Measurements from ENCODE around the gene CAMSAP1.
"Not testable (repeated sequence)": the region's sequence is repeated elsewhere in the genome, so short reads cannot be mapped to it uniquely, and the experiment has no call there.

Gene CAMSAP1, protein sequence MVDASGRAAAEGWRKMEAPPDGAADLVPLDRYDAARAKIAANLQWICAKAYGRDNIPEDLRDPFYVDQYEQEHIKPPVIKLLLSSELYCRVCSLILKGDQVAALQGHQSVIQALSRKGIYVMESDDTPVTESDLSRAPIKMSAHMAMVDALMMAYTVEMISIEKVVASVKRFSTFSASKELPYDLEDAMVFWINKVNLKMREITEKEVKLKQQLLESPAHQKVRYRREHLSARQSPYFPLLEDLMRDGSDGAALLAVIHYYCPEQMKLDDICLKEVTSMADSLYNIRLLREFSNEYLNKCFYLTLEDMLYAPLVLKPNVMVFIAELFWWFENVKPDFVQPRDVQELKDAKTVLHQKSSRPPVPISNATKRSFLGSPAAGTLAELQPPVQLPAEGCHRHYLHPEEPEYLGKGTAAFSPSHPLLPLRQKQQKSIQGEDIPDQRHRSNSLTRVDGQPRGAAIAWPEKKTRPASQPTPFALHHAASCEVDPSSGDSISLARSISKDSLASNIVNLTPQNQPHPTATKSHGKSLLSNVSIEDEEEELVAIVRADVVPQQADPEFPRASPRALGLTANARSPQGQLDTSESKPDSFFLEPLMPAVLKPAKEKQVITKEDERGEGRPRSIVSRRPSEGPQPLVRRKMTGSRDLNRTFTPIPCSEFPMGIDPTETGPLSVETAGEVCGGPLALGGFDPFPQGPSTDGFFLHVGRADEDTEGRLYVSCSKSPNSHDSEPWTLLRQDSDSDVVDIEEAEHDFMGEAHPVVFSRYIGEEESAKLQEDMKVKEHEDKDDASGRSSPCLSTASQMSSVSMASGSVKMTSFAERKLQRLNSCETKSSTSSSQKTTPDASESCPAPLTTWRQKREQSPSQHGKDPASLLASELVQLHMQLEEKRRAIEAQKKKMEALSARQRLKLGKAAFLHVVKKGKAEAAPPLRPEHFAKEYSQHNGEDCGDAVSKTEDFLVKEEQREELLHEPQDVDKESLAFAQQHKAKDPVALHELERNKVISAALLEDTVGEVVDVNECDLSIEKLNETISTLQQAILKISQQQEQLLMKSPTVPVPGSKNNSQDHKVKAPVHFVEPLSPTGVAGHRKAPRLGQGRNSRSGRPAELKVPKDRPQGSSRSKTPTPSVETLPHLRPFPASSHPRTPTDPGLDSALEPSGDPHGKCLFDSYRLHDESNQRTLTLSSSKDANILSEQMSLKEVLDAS (N-terminal part only)

DNA sequence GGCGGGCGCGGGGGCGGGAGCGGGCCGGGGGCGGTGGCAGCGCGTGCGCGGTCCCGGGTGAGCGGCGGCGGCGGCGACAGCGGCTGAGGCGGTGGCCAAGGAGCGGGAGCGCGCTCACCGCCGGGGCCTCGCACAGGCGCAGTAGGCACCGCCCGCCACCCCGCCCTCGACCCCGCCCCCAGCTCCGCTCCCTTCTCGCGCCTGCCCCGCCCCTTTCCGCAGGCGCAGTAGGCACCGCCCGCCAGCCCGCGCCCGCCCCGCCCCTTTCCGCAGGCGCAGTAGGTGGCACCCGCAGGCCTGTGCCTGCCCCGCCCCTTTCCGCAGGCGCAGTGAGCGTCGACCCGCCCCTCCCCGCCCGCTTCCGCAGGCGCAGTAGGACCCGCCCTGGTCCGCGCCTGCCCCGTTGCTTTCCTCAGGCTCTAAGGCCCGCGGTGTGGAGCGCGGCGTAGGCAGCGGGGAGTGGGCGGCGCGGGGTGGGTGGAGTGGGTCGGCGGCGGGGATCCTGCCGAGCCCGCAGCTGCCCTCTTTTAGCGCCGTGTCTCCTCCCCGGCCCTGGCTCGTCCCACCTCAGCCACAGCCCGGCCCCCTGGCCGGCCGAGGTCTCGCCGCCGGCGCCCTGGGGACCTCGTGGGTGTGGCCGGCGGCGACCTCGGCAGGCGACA, at the start of gene CAMSAP1:
CAMSAP1 (minus strand) TSS at position 116 of the 662 bp plus-strand sequence. CDS start 387 bp downstream, outside the sequence.
- DNase-seq = peak; percentile 95

DNA sequence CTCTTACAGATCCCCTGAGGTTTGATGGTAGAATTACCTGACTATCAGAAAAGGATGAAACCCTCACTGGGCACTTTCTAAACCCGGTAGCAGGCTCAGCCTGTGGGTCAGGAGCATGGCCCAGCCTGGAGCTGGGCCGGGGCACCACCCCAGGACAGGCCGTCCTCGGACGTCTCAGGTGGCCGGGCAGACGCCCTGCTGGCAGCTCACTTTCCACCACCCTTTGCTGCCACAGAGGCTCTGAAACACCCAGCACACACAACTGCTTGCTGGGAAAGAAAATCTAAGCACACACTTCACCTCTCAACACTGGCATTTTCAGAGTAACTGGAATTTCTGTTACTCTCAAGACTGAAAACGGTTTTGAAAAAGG, 49.4 kb upstream of the CAMSAP1 start:
- no peak for DNase-seq

DNA sequence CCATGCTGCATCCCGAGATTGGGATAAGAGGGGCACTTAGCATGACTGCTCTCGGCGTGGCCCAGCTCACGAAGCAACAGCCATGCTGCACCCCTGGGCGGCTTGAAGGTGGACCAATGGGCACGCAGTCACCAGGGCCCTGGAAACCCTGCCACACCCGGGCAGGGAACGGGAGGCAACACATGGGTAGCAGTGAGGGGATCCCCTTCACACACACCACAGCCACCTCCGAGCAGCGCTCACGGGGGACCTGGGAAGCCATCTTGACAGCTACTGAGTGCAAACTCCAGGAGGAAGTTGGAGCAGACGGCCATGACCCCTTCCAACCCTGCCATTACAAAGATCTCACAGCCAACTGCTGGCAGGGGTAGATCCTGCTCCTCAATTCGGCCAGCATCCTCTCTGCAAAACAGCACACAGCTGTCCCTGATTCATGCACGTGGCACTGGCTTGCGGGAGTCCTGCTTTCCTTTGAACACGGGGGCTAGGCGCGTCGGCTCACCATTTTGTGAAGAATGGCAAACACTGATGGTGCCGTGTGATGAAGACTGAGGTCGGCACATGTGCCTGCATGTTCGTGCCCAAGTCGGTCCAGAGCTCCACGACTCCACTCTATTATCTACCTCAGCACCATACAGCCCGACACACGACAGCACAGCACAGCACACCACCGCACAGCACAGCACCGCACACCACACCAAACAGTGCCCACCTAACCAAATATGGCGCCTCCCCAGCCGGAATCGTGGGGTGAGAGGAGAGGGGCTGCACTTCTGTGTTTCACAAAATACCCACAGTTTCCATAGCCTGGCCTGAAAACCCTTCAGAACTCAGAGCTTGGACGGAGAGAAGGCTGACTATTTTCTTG, 48.8 kb upstream of the CAMSAP1 start:
- DNase-seq = no peak

DNA sequence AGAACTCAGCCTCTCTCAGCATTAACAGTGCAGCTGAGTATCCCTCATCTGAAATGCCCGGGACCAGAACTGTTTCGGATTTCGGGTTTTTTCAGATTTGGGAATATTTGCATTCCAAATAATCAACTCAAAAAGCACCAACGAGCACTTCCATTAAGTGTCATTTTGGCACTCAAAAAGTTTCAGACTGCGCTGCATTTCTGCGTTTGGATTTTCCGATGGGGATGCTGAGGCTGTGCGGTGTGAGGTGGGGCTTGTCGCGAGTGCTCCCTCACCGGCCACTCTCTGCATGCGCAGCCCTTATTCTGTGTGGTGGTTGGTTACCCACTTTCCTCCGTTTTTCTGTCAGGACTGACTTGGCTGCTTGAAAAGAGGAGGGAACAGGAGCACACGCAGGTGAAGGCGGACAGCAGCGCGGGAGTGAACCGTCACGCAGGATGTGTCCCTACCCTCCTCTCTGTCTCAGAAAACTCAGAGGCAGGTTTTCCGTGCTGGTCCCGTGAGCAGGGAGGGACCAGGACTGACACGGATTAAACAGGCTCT, 45.4 kb upstream of the CAMSAP1 start:
- no peak for DNase-seq

DNA sequence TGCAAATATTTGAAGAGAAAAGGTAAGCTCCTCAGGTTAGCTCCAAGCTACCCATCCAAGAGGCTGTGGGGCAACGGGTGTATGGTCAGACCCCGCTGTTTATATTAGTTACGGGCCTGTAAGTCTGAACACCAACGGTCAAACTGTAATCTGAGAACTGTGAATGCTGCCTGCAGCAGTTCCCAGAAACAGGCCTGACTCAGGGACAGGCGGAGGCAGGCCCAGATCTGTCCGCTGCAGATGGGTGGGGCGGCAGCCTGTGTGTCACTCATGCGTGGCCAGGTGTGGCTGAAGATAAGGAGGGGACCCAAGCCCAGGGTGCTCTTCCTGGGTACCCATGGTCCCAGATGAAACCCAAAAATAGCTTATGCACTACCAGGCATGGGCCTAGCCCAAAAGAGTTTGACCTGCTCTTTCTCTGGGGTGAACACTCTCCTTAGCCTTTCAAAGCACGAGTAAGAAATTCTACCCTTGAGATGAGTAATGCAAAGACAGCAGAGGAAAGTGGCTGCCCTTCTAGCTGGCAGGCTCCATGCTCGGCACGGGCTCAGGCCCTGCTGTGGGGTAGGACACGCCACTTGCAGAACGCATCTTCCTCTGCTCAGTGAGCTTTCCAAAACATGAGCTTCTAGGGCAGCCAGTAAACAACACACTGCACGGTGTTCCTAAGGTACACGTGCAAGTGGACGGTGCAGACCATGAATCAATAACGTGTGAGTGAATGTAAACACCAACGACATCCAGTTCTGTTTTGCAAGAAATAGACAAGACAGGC, 44.7 kb upstream of the CAMSAP1 start:
- DNase-seq = no peak

DNA sequence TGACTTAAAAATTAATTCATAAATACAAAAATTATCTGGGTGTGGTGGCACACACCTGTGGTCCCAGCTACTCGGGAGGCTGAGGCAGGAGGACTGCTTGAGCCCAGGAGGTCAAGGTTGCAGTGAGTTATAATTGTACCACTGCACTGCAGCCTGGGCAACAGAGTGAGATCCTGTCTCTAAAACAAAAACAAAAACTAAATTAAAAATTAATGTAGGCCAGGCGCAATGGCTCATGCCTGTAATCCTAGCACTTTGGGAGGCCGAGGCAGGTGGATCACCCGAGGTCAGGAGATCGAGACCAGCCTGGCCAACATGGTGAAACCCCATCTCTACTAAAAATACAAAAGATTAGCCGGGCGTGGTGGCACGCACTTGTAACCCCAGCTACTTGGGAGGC, 44.0 kb upstream of the CAMSAP1 start:
- not testable (repeated sequence) for DNase-seq

DNA sequence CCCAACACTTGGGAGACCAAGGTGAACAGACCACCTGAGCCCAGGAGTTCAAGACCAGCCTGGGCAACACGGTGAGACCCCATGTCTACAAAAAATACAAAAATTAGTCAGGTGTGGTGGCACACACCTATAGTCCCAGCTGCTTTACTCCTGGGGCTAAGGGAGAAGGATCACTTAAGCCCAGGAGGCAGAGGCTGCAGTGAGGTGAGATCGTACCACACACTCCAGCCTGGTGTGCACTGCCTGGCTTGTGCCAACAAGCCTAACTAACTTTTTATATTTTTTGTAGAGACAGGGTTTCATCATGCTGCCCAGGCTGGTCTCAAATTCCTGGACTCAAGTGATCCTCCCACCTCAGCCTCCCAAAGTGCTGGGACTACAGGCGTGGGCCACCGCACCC, 43.5 kb upstream of the CAMSAP1 start:
- DNase-seq = not testable (repeated sequence)

DNA sequence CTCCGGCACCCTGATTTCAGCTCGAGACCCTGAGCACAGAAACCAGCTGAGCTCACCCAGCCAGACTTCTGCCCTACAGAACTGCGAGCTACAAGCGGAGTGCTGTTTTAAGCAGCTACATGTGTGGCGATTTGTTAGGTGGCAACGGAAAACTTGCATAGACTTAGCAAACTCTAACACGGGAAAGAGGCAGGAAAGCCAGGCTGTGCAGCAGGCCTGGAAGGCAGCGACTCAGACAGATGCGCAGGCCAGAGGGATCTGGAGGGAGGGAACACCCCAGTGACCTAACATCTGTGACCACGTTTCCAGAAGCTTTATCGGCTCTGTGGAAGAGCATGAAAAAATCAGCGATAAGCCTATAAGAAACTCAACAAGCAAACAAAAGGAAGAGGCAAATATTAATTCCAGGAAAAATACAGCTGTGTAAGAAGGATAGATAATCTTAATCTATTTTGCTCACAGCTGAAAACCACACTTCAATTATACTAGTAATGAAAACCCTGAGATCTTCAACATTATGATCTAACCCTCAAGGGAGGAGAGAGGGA, 42.9 kb upstream of the CAMSAP1 start:
- DNase-seq = no peak

DNA sequence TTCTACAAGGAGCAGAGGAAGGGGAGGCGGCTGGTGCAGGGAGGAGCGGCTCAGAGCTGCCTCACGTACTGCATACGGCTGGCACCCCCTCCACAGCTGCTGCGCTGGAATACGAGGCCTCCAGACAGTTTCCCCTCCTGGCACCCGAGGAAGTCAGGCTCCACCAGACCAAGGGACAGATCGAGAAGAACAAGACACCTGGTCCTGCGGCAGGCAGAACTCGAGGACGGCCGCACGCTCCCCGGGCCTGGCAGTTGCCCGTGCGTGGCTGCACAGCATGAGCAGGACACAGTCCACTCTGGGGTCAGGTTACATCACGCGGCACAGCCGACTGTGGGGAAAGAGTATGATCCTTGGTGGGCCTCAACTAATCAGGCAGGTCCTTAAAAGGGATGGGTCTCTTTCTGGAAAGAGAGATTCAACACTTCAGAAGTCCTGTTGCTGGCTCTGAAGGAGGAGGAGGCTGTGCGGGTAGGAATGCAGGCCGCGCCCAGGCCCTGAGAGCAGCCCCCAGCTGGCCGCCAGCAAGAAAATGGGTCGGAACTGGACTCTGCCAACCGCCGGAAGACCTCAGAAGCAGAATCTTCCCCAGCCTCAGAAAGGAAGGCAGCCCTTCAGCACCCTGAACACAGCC, 42.3 kb upstream of the CAMSAP1 start:
- no peak for DNase-seq

DNA sequence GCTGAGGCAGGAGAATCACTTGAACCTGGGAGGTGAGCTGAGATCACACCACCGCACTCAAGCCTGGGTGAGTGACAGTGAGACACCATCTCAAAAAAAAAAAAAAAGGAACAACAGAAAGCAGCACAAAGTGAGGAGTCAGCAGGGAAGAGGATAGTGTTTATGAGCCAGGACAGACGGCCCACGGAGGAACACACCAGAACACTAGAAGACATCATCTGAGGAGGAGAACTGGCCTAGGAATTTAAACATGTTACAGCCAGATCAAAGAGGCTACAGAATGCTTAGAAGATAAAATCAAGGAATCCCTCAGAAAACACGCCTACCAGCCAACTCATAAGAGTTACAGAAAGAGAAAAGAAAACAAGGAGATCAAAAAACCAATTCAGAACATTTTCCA, 41.6 kb upstream of the CAMSAP1 start:
- DNase-seq = no peak

DNA sequence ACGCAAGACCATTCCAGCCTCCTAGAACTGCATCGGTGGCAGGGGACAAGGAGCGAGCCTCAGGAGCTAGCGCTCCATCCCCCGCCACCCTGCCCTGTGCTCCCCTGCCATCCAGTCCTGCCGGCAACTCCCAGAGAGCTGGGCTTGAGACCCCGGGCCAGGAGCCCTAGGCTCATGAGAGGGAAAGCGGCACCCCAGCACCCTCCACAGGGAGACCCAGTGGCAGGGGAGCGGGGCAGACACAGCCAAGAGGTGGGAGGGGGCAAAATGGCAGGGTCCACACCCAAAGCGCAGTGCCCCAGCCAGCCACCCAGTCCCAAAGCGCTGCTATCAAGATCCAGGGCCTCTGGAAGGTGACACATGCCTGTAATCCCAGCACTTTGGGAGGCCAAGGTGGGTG, 41.1 kb upstream of the CAMSAP1 start:
- no peak for DNase-seq

DNA sequence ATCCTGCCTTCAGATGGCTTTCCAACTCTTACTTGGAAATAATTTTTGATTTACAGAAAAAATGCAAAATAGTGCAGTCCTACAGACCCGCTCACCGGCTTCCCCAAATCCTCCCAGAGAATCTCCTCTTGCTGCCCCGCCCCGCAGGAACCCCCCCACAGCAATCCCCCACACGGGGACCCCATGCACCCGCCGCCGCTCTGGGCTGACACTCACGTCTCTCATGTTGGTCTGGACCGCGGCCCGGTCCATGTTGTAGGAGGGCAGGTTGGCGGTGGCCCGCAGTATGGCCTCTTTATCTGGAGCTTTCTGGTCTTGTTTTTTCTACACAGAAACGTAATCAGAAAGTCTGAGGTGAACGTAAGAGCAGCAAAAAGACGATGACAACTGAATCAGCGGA, 40.2 kb upstream of the CAMSAP1 start:
- no peak for DNase-seq

DNA sequence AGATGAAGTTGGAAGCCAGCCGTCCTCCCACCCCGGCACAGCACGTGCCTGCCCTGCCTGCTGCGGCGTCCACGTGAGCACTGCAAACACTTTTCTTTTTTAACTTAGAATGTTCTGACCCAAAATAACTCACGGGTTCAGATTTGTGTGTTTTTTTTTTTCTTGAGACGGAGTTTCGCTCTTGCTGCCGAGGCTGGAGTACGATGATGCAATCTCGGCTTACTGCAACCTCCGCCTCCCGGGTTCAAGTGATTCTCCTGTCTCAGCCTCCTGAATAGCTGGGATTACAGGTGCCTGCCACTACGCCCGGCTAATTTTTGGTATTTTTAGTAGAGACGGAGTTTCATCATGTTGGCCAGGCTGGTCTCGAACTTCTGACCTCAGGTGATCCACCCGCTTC, 39.8 kb upstream of the CAMSAP1 start:
- DNase-seq = not testable (repeated sequence)

DNA sequence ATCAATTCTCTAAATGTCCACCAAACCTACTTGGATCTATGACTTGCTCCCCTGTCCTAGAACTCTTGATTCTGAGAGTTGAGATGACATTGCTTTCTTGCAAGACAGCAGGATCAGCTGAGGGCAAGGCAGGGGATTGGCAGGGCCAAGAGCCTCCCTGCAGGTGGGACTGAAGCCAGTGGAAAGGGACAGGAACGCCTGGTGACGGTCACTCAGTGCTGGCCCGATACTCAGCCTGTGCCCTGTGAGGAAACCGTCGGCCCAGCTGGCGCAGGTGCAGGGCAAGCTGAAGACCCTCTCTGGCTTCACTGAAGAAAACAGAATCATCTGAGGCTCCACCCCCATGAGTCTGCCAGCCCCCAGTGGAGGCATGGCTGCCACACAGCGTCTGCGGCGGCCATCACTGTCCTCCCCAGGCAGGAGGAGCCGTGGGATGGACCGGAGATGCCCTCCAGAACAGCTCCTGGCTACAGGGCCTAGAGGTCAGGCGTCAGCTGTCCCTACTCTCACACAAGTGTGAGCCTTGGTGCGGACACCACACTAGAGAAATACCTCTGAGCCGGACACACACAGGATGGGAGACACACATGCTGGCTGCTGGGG, 39.1 kb upstream of the CAMSAP1 start:
- DNase-seq = no peak

DNA sequence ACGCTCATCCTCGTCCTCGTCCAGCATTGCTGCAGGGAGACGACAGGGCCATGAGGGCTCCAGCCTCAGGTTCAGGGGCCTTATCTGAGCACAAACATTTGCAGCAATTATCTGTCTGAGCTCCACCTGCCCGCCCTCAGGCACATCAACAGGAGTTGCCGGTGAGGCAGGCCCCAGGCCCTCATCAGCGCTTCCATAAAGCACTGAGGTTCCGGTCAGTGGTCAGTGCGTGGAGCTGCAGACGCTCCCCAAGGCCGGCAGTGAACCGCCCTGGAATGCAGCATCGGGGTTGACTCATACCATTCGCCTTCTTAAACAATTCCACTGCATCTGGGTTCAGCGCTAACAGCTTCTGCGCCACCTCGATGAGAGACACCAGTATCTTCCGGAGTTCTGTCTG, 38.6 kb upstream of the CAMSAP1 start:
- DNase-seq = no peak

DNA sequence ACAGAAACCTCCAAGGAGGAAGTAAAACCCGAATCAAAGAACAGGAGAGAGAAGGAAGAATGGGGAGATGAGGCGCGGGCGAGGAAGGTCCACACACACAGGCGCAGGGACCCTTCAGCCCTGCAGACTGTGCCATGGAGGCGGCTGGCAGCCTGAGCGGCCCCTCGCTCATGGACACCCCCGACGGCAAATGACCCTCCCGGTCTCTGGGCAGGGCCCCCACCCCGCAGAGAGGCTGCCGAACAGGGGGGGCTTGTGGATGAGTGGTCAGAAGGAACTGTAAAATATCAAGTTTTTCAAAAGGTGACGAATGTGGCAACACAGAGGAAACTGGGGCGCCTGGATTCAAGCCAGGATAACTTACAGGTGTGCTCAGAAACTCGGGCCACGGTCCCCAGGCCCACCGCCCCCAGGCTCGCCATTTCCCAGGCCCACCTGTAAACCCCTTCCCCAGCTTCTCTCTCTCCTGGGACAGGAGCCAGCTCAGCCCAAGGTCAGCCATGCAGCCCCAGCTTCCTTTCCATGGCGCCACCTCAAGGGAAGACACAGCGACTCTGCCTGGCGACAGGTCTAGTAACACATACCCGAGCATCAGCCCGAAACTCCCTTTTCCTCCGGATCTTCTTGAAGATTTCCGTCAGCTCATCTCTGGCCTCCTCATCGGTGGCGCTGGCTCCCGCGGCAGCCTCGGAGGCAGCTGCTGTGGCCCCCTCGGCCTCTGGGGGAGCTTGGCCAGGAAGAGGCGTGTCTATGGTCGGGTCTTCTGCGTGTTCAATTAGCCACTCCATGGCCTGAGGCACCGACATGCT, 37.3 kb upstream of the CAMSAP1 start:
- no peak for DNase-seq

DNA sequence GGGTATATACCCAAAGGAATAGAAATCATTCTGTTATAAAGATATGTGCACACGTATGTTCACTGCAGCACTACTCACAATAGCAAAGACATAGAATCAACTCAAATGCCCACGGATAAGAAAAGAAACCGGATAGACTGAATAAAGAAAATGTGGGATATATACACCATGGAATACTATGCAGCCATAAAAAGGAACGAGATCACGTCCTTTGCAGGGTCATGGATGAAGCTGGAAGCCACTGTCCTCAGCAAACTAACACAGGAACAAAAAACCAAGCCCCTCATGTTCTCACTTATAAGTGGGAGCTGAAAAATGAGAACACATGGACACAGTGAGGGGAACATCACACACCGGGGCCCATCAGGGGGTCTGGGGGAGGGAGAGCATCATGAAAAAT, 36.3 kb upstream of the CAMSAP1 start:
- not testable (repeated sequence) for DNase-seq

DNA sequence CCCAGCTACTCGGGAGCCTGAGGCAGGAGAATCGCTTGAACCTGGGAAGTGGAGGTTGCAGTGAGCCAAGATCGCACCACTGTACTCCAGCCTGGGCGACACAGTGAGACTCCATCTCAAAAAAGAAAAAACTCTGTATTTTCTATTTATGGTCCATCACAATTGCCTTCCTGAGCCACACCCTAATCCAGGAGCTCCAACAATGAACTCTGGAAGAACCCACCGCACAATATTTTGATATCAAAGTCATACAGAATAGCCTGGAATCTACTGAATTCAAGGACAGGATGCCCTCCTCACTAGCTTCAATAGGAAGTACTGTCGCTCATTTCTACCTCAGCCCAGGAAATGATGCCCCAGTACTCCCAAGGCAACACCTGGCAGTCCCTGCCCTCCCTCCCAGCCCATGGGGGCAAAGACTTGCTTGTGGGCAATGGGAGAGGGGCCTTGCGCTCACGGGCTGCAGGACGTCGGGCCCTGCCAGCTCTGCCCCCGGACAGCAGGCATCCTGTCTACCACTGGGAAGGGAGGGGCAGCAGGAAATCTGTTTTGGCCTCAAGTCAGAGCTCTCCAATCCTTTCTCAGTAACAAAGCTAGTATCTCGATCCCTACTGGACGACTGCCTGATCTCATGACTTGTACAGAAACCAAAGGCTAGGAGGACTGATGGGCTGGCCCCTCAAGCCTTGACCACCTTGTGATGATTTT, 34.1 kb upstream of the CAMSAP1 start:
- DNase-seq = no peak

All from activated CD4-positive, CD25-positive, alpha-beta regulatory T cell treated with anti-CD3 and anti-CD28 coated beads, Interleukin-2, amount 50 U/mL, for 72 hours (primary cell).